AG08396 (cell line): Measurements from ENCODE around the gene ACOXL.
A peak's percentile ranks its signal among the peaks of the same experiment; 100 is the strongest.

ENCODE experiments used
- DNase-seq: peaks from one replicate; pipeline ENCODE4 v3.0.0; 2012; ENCODE audit warnings: low spot score, mixed read lengths

ACOXL gene

DNA sequence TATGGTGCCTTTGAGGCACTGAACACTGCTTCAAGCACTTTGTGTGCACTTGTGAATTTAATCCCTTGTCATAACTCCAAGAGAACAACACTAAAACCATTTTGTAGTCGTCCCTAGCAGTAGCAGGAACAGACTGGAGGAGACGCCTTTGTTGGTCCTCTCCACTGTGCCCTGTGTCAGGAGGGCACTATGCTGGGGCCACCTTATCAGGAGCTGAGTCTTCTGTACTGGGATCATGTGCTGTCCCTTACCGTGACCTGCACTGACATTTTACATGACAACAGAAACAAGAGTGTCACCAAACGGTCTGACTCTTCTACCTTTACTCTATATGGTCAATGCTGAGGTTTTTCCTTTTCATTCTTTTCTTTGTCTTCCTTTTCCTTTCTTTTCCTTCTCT is 62.0 kb downstream of the ACOXL start:
- no peak for DNase-seq

DNA sequence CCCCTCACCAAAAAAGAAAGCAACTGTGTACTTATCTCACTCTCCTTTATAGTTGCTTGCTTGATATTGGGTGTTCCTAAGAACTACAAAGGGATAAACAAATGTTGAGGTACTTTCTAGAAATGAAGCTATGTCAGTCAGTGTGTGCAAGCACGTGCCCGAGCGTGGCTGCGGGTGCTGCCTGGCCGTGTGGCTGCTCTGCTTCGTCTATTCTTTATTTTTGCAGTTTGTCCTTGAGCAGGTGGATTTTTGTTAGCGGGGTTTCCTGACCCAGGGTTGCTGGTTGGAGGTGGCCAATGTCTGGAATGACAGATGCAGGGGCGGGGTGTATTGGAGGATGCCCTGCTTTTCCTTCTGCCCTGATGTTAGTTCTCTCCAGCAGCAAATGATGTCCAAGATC is 62.6 kb downstream of the ACOXL start:
- DNase-seq: no peak

DNA sequence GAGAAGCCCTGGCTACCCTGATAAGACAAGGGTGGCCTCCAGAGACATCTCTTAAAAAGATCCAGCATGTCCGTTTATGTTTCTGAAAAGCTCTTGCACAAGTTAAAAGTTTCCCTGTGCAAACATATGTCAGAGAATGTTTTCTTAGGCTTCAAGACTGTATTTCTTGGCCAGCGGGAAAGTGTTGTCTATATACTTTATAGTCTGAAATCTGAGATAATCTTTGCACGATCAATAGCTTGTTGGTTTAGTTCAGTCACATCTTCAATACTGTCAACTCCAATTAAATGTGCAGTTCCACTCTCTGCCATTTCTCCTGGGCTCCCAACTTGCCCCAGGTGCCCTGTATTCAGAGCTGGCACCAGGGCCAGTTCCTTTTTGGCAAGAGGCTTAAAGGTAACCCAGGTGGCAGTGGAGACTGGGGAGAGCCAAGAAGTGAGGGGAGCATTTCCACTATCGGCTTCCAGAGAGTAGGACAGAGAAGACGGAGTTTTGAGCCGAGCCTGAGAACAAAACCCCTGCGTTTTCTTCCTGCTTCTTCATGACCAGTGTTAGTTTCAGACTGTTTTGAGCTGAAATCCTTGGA is 64.4 kb downstream of the ACOXL start:
- DNase-seq: no peak

DNA sequence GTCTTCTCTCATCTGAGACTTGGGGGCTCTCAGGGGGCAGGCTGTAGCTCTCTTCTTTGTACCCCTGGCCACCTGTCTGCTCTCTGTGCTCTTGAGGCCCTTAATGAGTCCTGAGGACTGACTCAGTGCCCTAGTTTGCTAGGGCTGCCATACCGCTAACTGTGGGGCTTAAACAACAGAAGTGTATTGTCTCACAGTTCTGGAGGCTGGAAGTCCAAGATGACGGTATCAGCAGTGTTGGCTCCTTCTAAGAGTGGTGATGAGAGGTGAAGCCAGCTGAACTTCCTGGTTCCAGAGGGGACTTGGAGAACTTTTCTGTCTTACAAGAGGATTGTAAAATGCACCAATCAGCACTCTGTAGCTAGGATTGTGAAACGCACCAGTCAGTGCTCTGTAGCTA is 67.0 kb downstream of the ACOXL start:
- DNase-seq: no peak

DNA sequence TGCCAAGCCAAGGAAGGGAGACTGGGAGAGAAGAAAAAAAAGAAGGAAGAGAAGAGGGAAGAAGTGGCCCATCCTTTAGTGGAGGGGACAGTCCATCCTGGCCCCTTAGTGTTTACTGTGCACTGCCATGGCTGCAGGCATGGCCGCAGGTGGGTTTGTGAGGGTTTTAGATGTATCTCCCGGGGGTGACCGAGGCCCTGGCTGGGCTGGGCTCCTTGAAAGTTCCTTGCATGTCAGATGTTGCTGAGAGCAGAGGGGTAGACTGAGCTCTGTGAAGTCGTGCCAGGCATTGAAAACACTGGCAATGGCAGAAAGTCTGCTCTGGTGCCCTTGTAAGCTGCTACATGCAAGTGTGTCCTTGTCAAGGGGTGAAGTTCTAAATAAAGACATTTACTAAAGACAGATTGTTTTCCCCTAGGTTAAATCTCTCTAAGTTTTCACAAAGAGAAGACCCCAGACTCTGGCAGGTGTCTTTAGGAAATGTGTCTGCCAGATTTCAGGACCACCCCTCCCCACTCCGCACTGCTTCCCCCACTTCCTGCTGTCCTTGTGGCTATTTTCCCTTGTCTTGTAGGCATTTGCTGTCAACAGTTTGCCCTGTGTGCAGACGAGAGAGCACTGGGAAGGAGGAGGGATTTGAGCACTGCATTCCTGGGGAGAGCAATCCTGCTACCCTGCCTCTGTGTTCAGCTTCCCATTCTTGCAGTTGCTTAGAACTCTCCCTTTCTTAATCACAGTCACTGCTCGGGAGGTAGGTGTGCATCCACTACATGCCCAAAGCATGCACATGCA is 68.4 kb downstream of the ACOXL start:
- DNase-seq: no peak

DNA sequence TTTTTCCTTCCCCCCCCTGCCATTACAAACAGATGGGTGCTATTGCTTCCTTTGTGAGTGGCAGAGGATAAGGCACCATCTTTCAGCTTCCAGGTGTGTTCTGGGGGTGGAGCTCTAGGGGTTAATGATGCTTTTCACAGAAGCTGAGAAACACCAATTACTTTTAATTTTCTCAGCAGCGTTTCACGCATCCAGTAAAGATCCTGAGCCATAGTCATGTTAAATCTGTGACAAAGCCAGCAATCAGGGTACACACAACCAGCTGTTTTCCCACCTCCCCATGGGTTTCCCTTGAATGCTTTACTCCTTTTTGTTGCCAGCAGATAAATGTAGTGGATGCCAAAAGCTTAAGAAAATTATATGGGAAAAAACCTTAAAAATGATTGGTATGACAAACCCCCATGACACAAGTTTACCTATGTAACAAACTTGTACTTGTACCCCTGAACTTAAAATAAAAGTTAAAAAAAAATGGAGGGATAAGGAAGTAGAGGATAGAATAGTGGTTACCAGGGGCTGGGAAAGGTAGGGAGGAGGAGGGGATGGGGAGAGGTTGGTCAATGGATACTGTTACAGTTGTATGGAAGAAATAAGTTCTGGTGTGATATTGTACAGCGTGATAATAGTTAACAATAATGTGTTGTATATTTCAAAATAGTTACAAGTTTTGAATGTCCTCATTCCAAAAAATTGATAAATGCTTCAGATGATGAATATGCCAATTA is 70.0 kb downstream of the ACOXL start:
- DNase-seq: no peak

DNA sequence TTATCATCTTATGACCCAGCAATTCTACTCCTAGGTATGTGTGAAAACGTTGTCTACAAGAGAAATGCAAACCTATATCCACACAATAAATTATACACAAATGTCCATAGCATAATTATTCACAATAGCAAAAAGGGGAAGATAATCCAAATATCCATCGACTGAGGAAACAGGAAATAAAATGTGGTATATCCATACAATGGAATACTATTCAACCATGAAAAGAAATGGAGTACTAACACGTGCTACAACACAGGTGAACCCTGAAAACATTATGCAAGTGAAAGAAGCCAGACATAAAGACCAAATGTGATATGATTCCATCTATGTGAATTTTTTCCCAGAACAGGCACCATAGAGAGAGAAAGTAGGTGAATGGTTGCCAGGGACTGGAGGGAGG is 72.1 kb downstream of the ACOXL start:
- DNase-seq: no peak

DNA sequence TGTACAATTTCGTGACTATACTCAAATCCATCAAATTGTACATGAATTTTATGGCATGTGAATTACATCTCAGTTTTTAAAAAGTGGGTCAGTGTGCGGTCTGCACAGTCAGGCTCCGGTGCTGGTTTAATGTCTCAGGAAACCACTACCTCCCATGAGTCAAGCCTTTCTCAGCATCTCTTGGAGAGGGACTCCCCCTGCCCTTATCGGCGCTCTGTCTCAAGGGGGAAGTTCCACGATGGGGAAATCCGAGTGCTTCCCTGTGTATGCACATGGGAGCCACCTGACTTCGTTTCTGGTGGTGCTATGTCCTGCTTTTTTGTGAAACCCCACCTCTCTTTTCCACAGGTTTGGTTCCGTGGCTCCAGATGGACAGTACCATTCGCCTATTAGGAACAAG is 72.5 kb downstream of the ACOXL start:
- no peak for DNase-seq

DNA sequence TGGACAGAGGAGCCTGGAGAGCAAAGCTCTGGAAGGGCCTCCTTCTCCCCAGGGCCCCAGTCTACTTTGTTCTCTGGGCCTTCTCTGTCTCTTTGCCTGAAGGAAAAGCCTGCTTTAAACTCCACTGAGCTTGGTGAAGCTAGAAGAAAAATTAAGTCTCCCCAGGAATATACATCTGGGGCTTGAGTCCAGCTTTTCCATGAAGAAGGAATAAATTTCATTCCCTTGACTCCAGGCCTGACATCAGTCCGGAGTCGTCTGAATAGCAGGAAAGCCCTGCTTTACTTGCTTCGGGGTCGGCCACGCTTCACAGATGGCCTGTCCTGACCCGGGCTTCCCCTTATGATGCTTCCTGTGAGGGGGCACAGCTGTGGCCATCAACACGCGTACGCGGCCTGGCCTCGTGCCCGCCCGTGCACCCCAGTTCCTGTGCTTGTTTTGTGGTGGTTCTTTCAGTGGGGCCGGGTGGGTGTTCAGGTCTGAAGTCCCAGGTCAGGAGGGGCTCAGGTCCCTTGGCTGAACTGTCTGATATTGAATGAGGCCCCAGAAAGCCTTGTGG is 73.6 kb downstream of the ACOXL start:
- DNase-seq: no peak

DNA sequence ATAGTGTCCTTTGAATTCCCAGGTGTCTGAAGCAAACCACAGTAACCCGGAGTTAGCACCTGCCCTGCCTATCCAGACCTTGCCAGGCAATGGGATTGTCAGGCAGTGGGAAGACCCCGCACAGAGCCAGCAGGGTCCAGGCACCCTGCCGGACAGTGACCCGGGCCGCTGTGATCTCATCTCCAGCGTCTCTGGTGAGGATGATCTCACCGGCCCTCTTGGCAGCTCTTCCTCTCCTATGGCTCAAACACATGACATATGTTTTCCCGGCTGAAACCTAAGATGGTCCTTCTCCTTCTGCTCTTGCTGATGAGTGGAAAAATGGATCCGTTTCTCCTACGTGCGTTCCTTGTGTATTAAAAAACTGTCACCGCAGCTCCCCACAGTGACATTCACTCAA is 75.1 kb downstream of the ACOXL start:
- DNase-seq: peak; percentile 38

DNA sequence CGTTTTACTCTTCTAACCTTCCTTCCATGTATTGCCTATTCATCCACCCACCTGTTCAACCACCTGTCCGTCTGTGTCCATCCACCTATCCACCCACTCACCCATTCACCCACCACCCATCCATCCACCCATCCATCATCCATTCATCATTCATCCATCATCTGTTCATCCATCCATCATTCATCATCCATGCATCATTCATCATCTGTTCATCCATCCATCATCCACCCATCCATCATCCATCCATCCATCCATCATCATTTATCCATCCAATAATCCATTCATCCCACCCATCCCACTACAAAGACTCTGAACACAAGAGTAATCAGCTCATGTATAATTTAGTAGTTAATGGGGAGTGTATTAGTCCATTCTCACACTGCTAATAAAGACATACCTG is 78.0 kb downstream of the ACOXL start:
- no peak for DNase-seq

DNA sequence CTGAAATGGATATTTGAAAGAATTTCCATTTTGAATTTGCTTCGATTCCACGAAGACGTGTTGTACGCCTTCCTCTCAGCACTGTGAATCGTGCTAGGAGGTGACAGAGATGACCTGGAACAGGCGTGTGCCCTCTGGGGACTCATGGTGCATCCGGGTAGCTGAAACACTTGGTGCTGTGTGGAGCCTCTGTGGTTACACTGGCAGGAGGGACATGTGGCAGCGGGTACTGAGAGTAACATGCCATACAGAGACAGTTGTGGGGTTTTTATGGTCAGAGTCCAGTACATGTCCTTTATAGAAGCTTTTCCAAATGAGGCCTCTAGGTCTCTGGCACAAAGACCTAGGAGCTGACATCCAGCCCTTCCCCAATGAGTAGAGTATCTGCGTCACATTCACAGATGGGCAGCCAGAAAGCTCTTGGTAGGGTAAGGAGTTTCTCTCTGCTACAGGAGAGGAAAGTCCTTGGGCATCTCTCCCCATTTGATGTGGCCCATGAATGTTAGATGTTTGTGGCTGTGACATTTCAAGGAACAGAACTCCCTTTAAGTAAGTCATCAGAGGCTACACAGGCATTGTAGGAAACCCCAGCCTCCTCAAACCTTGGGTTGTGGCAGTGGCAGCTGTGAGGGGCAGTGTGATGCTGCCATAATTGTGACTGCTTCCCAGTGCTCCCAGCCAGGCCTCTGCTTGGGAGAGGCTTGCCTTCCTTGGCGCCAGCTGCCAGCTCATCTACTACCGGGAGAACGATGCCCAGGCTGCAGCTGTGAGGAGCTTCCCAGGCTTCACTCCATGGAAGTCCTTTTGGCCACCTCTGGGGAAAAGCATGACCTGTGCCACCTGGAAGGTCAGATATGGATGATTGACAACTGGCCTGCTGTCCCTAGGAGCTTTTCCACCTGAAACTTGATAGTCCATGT is 80.6 kb downstream of the ACOXL start:
- DNase-seq: no peak

DNA sequence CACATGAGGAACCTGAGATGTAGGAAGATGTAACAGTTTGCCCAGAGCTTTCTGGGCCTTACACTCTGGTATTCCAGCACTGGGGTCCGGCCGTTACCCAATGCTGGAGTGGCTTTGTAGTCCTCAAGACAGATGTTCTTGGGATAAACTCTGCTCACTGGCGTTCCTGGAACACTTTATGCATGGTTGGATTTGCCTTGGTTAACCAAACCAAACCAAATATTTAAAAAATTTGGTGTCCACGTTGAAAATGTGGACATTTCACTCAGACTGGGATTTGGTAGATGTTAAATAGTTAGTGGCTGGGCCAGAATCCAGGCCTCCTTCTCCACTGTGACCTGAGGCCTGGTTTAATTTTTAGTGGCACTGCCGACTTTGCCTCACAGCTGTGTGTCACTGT is 81.5 kb downstream of the ACOXL start:
- no peak for DNase-seq

DNA sequence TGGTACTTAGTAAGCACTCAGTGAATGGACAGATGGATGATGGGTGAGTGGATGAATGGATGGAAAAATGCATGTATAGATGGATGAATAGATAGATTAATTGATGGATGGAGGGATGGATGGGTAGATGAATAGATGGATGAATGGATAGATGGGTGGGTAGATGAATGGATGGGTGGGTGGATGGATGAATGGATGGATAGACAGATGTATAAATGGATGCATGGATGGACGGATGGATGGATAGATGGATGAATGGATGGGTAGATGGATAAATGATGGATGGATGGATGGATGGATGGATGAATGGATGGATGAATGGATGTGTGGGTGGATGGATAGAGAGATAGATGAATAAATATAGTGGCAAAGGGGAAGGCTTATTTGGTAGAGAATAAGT is 83.6 kb downstream of the ACOXL start:
- DNase-seq: no peak

DNA sequence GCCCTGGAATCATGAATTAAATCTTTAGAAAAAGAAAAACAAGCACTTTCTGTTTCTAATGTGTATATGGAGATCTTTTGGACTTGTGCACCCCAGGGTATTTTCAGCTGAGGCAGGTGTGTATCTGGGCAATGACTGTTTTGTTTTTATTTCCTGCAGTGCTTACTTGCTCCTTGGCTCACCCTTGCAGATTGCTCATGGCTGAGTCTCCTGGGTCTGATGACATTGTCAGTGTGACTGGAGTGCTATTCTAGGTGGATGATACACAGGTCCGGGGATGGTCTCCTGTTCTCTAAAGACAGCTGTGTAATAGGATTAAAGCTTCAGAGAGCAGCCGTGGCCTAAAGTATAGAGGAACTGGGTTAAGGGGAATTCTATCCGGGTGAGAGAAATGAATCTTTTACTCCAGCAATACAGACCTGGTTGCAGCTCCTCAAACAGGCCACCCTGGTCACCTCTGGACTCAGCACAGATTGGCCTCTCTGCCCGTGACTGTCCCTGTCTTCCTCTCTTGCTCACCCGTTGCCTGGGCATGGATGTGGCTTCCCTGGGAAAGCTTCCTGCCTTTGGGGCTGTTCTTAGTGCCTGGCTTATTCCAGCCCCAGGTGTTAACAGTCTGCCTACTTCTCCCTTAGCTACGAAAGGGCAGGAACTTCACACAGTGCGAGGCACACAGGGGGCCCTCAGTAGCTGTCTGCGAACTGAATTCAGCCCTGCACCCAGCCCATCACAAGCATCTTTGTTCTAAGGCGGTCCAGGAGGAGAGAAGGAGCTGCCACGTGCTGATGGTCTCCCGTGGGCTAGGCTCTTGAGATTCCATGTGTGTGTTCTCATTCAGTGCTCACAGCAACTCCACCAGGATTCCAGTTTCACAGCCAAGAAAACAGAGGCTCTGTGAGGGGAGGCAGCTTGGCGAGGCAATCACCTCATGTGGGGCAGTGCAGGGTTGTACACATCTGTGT is 84.3 kb downstream of the ACOXL start:
- DNase-seq: no peak

DNA sequence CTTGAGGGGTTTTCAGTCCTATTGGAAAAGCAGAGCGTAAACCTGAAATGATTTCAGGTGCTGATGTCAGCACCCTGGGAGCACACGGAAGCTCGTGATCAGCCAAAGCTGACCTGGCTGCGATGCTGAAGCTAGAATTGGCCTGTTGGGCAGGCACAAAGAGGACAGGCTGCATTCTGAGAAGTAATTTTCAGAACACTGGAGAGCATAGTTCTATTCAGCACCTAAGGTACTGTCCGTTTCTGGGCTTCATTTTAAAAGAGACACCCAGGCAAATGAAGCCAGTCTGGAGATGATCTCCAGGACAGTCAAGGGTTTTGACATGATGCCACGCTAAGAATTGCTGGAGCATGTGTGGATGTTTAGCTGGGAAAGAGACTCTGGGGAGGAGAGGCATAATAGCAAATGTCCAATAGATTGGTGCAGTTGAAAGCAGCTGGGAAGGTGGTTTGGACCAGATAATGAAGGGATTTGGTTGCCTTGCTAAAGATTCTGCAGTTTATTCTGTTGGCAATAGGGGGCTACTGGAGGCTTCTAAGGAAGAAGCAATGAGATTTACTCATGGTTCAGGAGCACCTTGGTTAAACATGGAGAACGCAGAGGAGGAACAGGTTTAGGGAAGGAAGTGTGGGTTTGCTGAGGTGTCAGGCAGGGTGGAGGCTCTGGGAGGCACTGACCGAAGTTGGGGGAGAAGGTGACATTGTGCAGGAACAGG is 86.6 kb downstream of the ACOXL start:
- no peak for DNase-seq

DNA sequence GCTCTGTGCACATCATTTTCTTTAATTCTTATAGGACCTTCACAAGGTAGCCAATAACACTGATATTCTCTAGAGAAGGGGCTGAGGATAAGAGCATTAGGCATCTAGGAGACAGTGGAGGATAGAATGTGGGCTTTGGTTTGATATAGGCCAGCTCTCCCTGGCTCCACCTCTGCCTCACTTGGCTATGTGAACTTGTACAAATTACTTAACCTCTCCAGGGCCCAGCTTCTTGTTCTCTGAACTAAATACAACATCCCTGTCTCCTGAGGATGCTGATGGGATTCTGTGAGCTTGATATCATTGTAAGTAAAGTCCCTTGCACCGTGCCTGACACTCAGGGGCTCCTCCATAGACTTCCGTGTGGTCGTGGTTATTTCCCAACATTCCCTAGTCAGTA is 87.3 kb downstream of the ACOXL start:
- DNase-seq: no peak

DNA sequence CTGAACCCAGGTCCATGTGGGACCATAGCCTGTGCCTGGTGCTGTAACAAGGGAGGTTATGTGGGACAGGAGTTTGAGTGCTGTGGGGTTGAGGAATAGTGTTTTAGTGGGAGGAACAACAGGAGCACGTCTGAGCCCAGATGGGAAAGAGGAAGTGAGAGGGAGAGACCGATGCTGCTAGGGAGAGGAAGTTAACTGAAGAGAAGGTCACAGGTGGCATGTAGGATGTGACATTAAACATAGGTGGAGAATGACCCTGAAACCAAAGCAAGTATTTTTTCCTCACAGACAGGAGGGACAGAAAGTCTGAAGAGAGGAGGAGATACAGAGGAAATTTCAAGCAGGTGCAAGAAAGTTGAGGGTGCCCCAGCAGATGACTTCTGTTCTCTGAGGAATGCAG is 87.8 kb downstream of the ACOXL start:
- no peak for DNase-seq

DNA sequence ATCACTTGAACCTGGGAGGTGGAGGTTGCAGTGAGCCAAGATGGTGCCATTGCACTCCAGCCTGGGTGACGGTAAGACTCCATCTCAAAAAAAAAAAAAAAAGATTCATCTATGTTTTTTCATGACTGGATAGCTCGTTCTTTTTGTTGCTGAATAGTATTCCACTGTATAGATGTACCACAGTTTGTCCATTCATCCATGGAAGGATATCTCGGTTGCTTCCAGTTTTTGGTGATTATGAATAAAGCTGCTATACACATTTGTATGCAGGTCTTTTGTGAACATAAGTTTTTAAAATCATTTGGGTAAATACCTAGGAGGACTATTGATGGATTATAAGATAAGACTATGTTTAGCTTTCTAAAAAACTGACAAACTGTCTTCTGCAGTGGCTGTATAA is 90.8 kb downstream of the ACOXL start:
- DNase-seq: no peak

DNA sequence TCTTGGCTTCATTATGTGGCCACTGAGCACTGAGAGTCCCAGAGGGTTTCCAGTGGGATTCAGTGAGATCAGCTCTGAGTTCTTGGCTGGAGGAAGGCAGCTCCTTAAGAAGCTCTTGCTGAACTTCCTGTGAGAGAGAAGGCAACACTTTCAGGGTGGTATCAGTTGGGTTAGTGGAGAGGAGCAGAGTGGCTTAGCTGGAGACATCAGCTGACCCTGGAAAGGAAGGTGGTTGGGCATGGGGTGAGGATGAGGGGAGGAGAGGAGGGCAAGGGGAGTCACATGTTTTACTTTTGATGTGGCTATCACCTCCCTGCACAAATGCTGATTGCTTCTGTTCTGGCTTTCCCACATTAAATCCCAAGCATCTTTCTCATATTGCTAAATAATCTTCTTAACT is 95.1 kb downstream of the ACOXL start:
- no peak for DNase-seq
